ENCODE results near the gene FBXO41. TPM values are rescaled to one million over a fixed set of nuclear protein-coding genes. Genes with fewer than 3 reads are reported as not detected.

FBXO41 gene
- 0.32 and 1.4 TPM in 2 replicates for total RNA-seq (2014; rRNA removed; shearing (Covaris generic); ENCODE audit: low replicate concordance)

- Histone ChIP-seq H3K27me3 (peaks cover 6% of the 10 kb centered on the region; the same call in 1 of the 2 replicates), H3K9me3 (no peaks in the 10 kb centered on the region), H3K4me3 (peak within 1 kb of the TSS; percentile 57), H3K36me3 (no peaks in the 10 kb centered on the region)
- DNase-seq = peak; percentile 57
These were observed at the start of gene FBXO41 for GRCh38 chr2:73284296-73285158. FBXO41 (minus strand) TSS chr2:73284478; CDS start chr2:73269630, 14,848 bp downstream.

- H3K4me3 ChIP-seq = no peak overlapping the region
These were observed 49.8 kb upstream of the FBXO41 start for GRCh38 chr2:73334045-73334444.

GRCh38 chr2:73333564-73333963 is 49.3 kb upstream of the FBXO41 start:
- Histone ChIP-seq H3K27me3 (peaks cover 9% of the 10 kb centered on the region), H3K4me3 (no peak overlapping the region), H3K36me3 (no peaks in the 10 kb centered on the region), H3K9me3 (peaks cover 4% of the 10 kb centered on the region)
- DNase-seq = no peak

More at GRCh38 chr2:73334045-73334444, 49.8 kb upstream of the FBXO41 start:
- no peaks in the 10 kb centered on the region for H3K36me3 ChIP-seq
- no peak for DNase-seq
- H3K27me3 ChIP-seq = peaks cover 8% of the 10 kb centered on the region
- H3K9me3 ChIP-seq = peaks cover 4% of the 10 kb centered on the region

- H3K27me3 ChIP-seq = peaks cover 52% of the 10 kb centered on the region
- no peak for DNase-seq
- H3K9me3 ChIP-seq = no peaks in the 10 kb centered on the region
- H3K36me3 ChIP-seq = no peaks in the 10 kb centered on the region
- no peak overlapping the region for H3K4me3 ChIP-seq
These were observed 39.9 kb upstream of the FBXO41 start for GRCh38 chr2:73324126-73324725.

GRCh38 chr2:73323551-73323950 is 39.3 kb upstream of the FBXO41 start:
- no peak for DNase-seq
- Histone ChIP-seq H3K27me3 (peaks cover 49% of the 10 kb centered on the region), H3K9me3 (no peaks in the 10 kb centered on the region), H3K4me3 (no peak overlapping the region), H3K36me3 (no peaks in the 10 kb centered on the region)

- Histone ChIP-seq H3K9me3 (no peaks in the 10 kb centered on the region), H3K4me3 (no peak overlapping the region), H3K36me3 (no peaks in the 10 kb centered on the region), H3K27me3 (peaks cover 18% of the 10 kb centered on the region)
- DNase-seq = no peak
These were observed 30.2 kb upstream of the FBXO41 start for GRCh38 chr2:73314441-73314840.

- no peaks in the 10 kb centered on the region for H3K9me3 ChIP-seq
- H3K36me3 ChIP-seq = no peaks in the 10 kb centered on the region
- peaks cover 15% of the 10 kb centered on the region for H3K27me3 ChIP-seq
- no peak for DNase-seq
- no peak overlapping the region for H3K4me3 ChIP-seq
These were observed 23.4 kb upstream of the FBXO41 start for GRCh38 chr2:73307720-73308119.

GRCh38 chr2:73301636-73302035 is 17.4 kb upstream of the FBXO41 start:
- no peak for DNase-seq

GRCh38 chr2:73300926-73301325 is 16.6 kb upstream of the FBXO41 start:
- no peak overlapping the region for H3K4me3 ChIP-seq
- H3K36me3 ChIP-seq = no peaks in the 10 kb centered on the region
- peaks cover 16% of the 10 kb centered on the region for H3K27me3 ChIP-seq
- no peak for DNase-seq
- no peaks in the 10 kb centered on the region for H3K9me3 ChIP-seq

More at GRCh38 chr2:73301636-73302035, 17.4 kb upstream of the FBXO41 start:
- Histone ChIP-seq H3K4me3 (no peak overlapping the region), H3K36me3 (no peaks in the 10 kb centered on the region), H3K27me3 (peaks cover 16% of the 10 kb centered on the region), H3K9me3 (no peaks in the 10 kb centered on the region)

GRCh38 chr2:73297586-73297985 is 13.3 kb upstream of the FBXO41 start:
- no peak for DNase-seq
- Histone ChIP-seq H3K36me3 (no peaks in the 10 kb centered on the region), H3K4me3 (no peak overlapping the region), H3K9me3 (no peaks in the 10 kb centered on the region), H3K27me3 (peaks cover 40% of the 10 kb centered on the region)

GRCh38 chr2:73297151-73297559 is 12.9 kb upstream of the FBXO41 start:
- no peak for DNase-seq
- Histone ChIP-seq H3K36me3 (no peaks in the 10 kb centered on the region), H3K4me3 (no peak overlapping the region), H3K9me3 (no peaks in the 10 kb centered on the region), H3K27me3 (peaks cover 44% of the 10 kb centered on the region)

GRCh38 chr2:73295751-73296400 is 11.6 kb upstream of the FBXO41 start:
- H3K27me3 ChIP-seq = peaks cover 57% of the 10 kb centered on the region

GRCh38 chr2:73294239-73294638 is 10.0 kb upstream of the FBXO41 start:
- Histone ChIP-seq H3K27me3 (peaks cover 70% of the 10 kb centered on the region), H3K4me3 (no peak overlapping the region), H3K9me3 (no peaks in the 10 kb centered on the region), H3K36me3 (no peaks in the 10 kb centered on the region)
- no peak for DNase-seq

More at GRCh38 chr2:73295751-73296400, 11.6 kb upstream of the FBXO41 start:
- no peak overlapping the region for H3K4me3 ChIP-seq
- H3K36me3 ChIP-seq = no peaks in the 10 kb centered on the region
- H3K9me3 ChIP-seq = no peaks in the 10 kb centered on the region
- peak; percentile 59 for DNase-seq

- H3K27me3 ChIP-seq = peaks cover 70% of the 10 kb centered on the region
These were observed 9.4 kb upstream of the FBXO41 start, which contains the start of gene EGR4 for GRCh38 chr2:73293534-73294171. EGR4 (minus strand) TSS chr2:73293548; CDS start chr2:73293317, 231 bp downstream.

GRCh38 chr2:73292906-73293533 is 8.7 kb upstream of the FBXO41 start:
- Histone ChIP-seq H3K27me3 (peaks cover 70% of the 10 kb centered on the region), H3K36me3 (no peaks in the 10 kb centered on the region), H3K4me3 (0 out of 2 replicates have a peak overlapping the region, but pooled peaks have one; percentile 13), H3K9me3 (no peaks in the 10 kb centered on the region)
- DNase-seq = no peak

More at GRCh38 chr2:73293534-73294171, 9.4 kb upstream of the FBXO41 start, which contains the start of gene EGR4:
- peak; percentile 28 for DNase-seq
- Histone ChIP-seq H3K4me3 (0 out of 2 replicates have a peak within 1 kb of the TSS, but pooled peaks have one; percentile 13), H3K36me3 (no peaks in the 10 kb centered on the region), H3K9me3 (no peaks in the 10 kb centered on the region)

GRCh38 chr2:73292316-73292905 is 8.1 kb upstream of the FBXO41 start:
- no peak for DNase-seq
- Histone ChIP-seq H3K27me3 (peaks cover 67% of the 10 kb centered on the region), H3K36me3 (no peaks in the 10 kb centered on the region), H3K9me3 (no peaks in the 10 kb centered on the region), H3K4me3 (no peak overlapping the region)

All from MG63 (cell line).